B cell (primary cell): ENCODE data around the gene APH1A. TPM values are rescaled to one million over a fixed set of nuclear protein-coding genes. Genes with fewer than 3 reads are reported as not detected.
"Not testable (repeated sequence)": the region's sequence is repeated elsewhere in the genome, so short reads cannot be mapped to it uniquely, and the experiment has no call there.

ENCODE experiments used
- ATAC-seq: fragments of 200-7000 bp; cut with Tn5 transposase; one replicate; pipeline ENCODE4 v1.10.0; 2021; ENCODE audit warnings: low read depth, mild to moderate bottlenecking, moderate number of reproducible peaks, moderate library complexity
- CTCF ChIA-PET: fragments of 350-600 bp; sonication (Branson Sonifier 250); formaldehyde crosslinking; loops from one replicate; lab custom pipeline; 2021; ENCODE audit warnings: antibody characterized with exemption, inconsistent platforms; lab: Charles Lee
- POLR2A ChIA-PET: fragments of 350-600 bp; sonication (Branson Sonifier 250); formaldehyde crosslinking; loops from one replicate; lab custom pipeline; 2021; ENCODE audit warnings: antibody characterized with exemption; lab: Charles Lee
- DNase-seq: peaks from one replicate; pipeline ENCODE4 v3.0.0; 2013
- H2AFZ ChIP-seq: 2 replicates; pipeline ENCODE4 v1.6.1; 2012; ENCODE audit warnings: mild to moderate bottlenecking, low read depth, low read length; ENCODE audit not compliant: insufficient read depth, poor library complexity, severe bottlenecking
- H3K27ac ChIP-seq, 2 donors: 1 replicate in 1 of 2; 2 replicates in 1 of 2; pipeline ENCODE4 v1.5.1; 2012 to 2013; ENCODE audit warnings: low read length in 2 of 2, mild to moderate bottlenecking in 2 of 2, moderate library complexity in 1 of 2
- H3K27me3 ChIP-seq, 4 experiments: fragments of 200-600 bp in 1 of 4; sonication (generic) in 1 of 4; replicated peaks in 1 of 4; 1 replicate in 2 of 4; 2 replicates in 2 of 4; pipeline versions ENCODE4 v1.6.1 to v1.7.0; 2013 to 2016; ENCODE audit warnings: low read length in 3 of 4, mild to moderate bottlenecking in 2 of 4, mixed read lengths in 1 of 4, moderate library complexity in 1 of 4; ENCODE audit not compliant: insufficient read depth in 4 of 4, control insufficient read depth in 3 of 4; ENCODE audit errors: control extremely low read depth in 1 of 4
- H3K36me3 ChIP-seq, 2 experiments: replicated peaks in 1 of 2; 1 replicate in 1 of 2; 2 replicates in 1 of 2; pipeline versions ENCODE4 v1.6.1 to v1.7.1; 2013; ENCODE audit warnings: low read length in 1 of 2; ENCODE audit not compliant: insufficient read depth in 2 of 2, control insufficient read depth in 1 of 2; ENCODE audit errors: control extremely low read depth in 1 of 2, extremely low read depth in 1 of 2
- H3K4me1 ChIP-seq, 2 donors: fragments of 200-600 bp in 1 of 2; sonication (generic) in 1 of 2; 1 replicate in 1 of 2; 2 replicates in 1 of 2; pipeline versions ENCODE4 v1.5.1 to v1.6.1; 2013 to 2017; ENCODE audit warnings: low read length in 2 of 2; ENCODE audit not compliant: control insufficient read depth in 2 of 2, insufficient read depth in 2 of 2
- H3K4me2 ChIP-seq: replicated peaks from 2 replicates; pipeline ENCODE3; 2012; ENCODE audit warnings: mild to moderate bottlenecking, low read depth, low read length; ENCODE audit not compliant: poor library complexity, severe bottlenecking
- H3K4me3 ChIP-seq, 5 experiments: fragments of 200-600 bp in 1 of 5; sonication (generic) in 1 of 5; 1 replicate in 3 of 5; 2 replicates in 2 of 5; pipeline versions ENCODE4 v1.5.1 to v1.7.0; 2011 to 2016; ENCODE audit warnings: low read length in 4 of 5, mild to moderate bottlenecking in 4 of 5, low read depth in 2 of 5, control low read depth in 1 of 5, moderate library complexity in 1 of 5; ENCODE audit not compliant: insufficient read depth in 1 of 5; ENCODE audit errors: control extremely low read depth in 1 of 5, extremely low read depth in 1 of 5
- H3K79me2 ChIP-seq: fragments of 200-600 bp; sonication (generic); one replicate; pipeline ENCODE4 v1.6.0; 2016; ENCODE audit warnings: low read length; ENCODE audit not compliant: control insufficient read depth, insufficient read depth
- H3K9ac ChIP-seq: fragments of 200-600 bp; sonication (generic); 2 replicates; pipeline ENCODE4 v1.6.1; 2017; ENCODE audit warnings: mild to moderate bottlenecking, low read length, moderate library complexity
- H3K9me3 ChIP-seq, 3 donors: one replicate each; pipeline versions ENCODE4 v1.6.1 to v1.7.1; 2013; ENCODE audit warnings: low read length in 2 of 3; ENCODE audit not compliant: control insufficient read depth in 2 of 3, insufficient read depth in 1 of 3; ENCODE audit errors: control extremely low read depth in 1 of 3
- H4K20me1 ChIP-seq: 2 replicates; pipeline ENCODE4 v1.6.0; 2012; ENCODE audit warnings: mild to moderate bottlenecking, low read length; ENCODE audit not compliant: insufficient read depth, control insufficient read depth, poor library complexity, severe bottlenecking
- H3K27ac Mint-ChIP-seq: one replicate; pipeline ENCODE4 v1.8.0; 2021; ENCODE audit warnings: mixed read lengths
- H3K27me3 Mint-ChIP-seq: one replicate; pipeline ENCODE4 v1.8.0; 2021; ENCODE audit warnings: mixed read lengths
- H3K4me1 Mint-ChIP-seq: one replicate; pipeline ENCODE4 v1.8.0; 2021; ENCODE audit warnings: mixed read lengths
- H3K4me3 Mint-ChIP-seq: one replicate; pipeline ENCODE4 v1.8.0; 2021; ENCODE audit warnings: mixed read lengths
- H3K9me3 Mint-ChIP-seq: one replicate; pipeline ENCODE4 v1.8.0; 2022; ENCODE audit warnings: mixed read lengths; ENCODE audit not compliant: insufficient read depth
- CTCF ChIP-seq: fragments of 200-600 bp; IDR thresholded peaks from one replicate; pipeline ENCODE4 v1.8.0; 2022; ENCODE audit warnings: antibody characterized with exemption, mild to moderate bottlenecking
- EZH2 ChIP-seq: IDR thresholded peaks from 2 replicates; pipeline ENCODE4 v1.6.1; 2012; ENCODE audit warnings: borderline replicate concordance, low read depth, mild to moderate bottlenecking, moderate library complexity, low read length; ENCODE audit not compliant: insufficient read depth, poor library complexity, severe bottlenecking
- whole genome bisulfite sequencing: methylation state at CpG from one replicate; pipeline ENCODE4 v1.1.5; 2013; ENCODE audit warnings: missing lambda C conversion rate; ENCODE audit not compliant: insufficient coverage; 5-methylcytosine and 5-hydroxymethylcytosine counted together
- intact Hi-C: fragments of 100-400 bp; cut with micrococcal nuclease; formaldehyde crosslinking; loops from one replicate; pipeline ENCODE4 v1.10.0; 2022
- polyA plus RNA-seq: library from polyadenylated mRNA; depleted of rRNA; stranded (reverse); fragments of >200 nt; gene quantifications from 2 replicates; pipeline ENCODE4 v1.2.3, GENCODE V29; 2012
- total RNA-seq, 2 donors: library from RNA; stranded (reverse); fragments of 120-200 nt in 1 of 2; gene quantifications; 1 replicate in 1 of 2; 2 replicates in 1 of 2; pipeline versions ENCODE4 v1.2.3 to v1.2.4, GENCODE V29; 2013 to 2022

APH1A gene
- total and polyA plus RNA-seq, 2 donors (not counting 1 experiment from before 2014, with no cell fraction given), result 135 to 165 TPM

GRCh38 chr1:150237746-150238145 lies 31.1 kb downstream of the APH1A start:
- ChIA-PET CTCF (interaction anchor here (1.2 kb wide), 1 partner anchor 51 kb away, joined by 6 read pairs; no protein-coding TSS in a partner anchor), POLR2A (no interaction called here)
- Histone ChIP-seq H3K9me3 (no peaks in the 10 kb centered on the region), H3K27ac (no peak overlapping the region), H2AFZ (no peak overlapping the region), H3K36me3 (no peaks in the 10 kb centered on the region), H3K9ac (no peak overlapping the region), H3K27me3 (no peaks in the 10 kb centered on the region), H3K4me2 (no peak overlapping the region), H3K4me1 (peaks cover 20 to 22% of the 10 kb centered on the region in 2 donors), H3K79me2 (peaks cover 25% of the 10 kb centered on the region), H3K4me3 (no peak overlapping the region), H4K20me1 (no peaks in the 10 kb centered on the region)
- WGBS, result 91% methylated on average over 9 of the region's 21 CpGs
- TF ChIP-seq CTCF (no peak), EZH2 (no peak)
- peaks cover 14% of the 10 kb centered on the region for H3K4me1 Mint-ChIP-seq
- H3K27ac Mint-ChIP-seq, result no peak overlapping the region
- peak overlapping the region; percentile 5 for H3K4me3 Mint-ChIP-seq
- DNase-seq (no peak), ATAC-seq (no peak)
- no peaks in the 10 kb centered on the region for H3K27me3 Mint-ChIP-seq
- intact Hi-C loops, result loop anchor here (2.0 to 5.0 kb wide), 2 partner anchors 45 to 77 kb away; partner anchors contain the start of gene CIART
- no peaks in the 10 kb centered on the region for H3K9me3 Mint-ChIP-seq

GRCh38 chr1:150237176-150237575 lies 31.6 kb downstream of the APH1A start:
- POLR2A ChIA-PET, result interaction anchor here (0.6 to 0.7 kb wide), 2 partner anchors 23 to 132 kb away, joined by 3 to 5 read pairs; no protein-coding TSS in a partner anchor
- CTCF ChIA-PET, result interaction anchor here (1.2 kb wide), 1 partner anchor 50 kb away, joined by 6 read pairs; no protein-coding TSS in a partner anchor
- H3K4me3 ChIP-seq, result not testable (repeated sequence)

More at GRCh38 chr1:150237176-150237575, 31.6 kb downstream of the APH1A start:
- not testable (repeated sequence) for H3K27me3 ChIP-seq, H2AFZ ChIP-seq, ATAC-seq, DNase-seq, H3K36me3 ChIP-seq, H3K9me3 Mint-ChIP-seq, H3K4me3 Mint-ChIP-seq, H3K27ac Mint-ChIP-seq, H3K9ac ChIP-seq, H3K27me3 Mint-ChIP-seq, H3K27ac ChIP-seq, H4K20me1 ChIP-seq, H3K9me3 ChIP-seq
- peaks cover 16% of the 10 kb centered on the region for H3K4me1 Mint-ChIP-seq
- WGBS, result 100% methylated on average over 3 of the region's 13 CpGs
- Histone ChIP-seq H3K79me2 (peaks cover 27% of the 10 kb centered on the region), H3K4me1 (peaks cover 23% of the 10 kb centered on the region in 2 donors), H3K4me2 (peak overlapping the region; percentile 93)
- intact Hi-C loops, result loop anchor here (2.0 to 5.0 kb wide), 2 partner anchors 45 to 76 kb away; partner anchors contain the start of gene CIART
